GM19025 (cell line): ENCODE measurements around the gene DNAJA2.

Source experiments
- ATAC-seq: cut with Tn5 transposase; IDR thresholded peaks from one replicate; pipeline ENCODE4 v1.9.1; 2021; ENCODE audit warnings: mild to moderate bottlenecking, low read depth, moderate library complexity; ENCODE audit not compliant: unreplicated experiment

DNAJA2 gene

GRCh38 chr16:46906360-46907060, 67.0 kb downstream of the DNAJA2 start:
- no peak for ATAC-seq
